GM21526 (cell line): Measurements from ENCODE around the gene WNT11.

Experiments
- ATAC-seq: cut with Tn5 transposase; IDR thresholded peaks from one replicate; pipeline ENCODE4 v1.9.1; 2021; ENCODE audit warnings: moderate library complexity; ENCODE audit not compliant: unreplicated experiment, low FRiP score

Gene WNT11

DNA sequence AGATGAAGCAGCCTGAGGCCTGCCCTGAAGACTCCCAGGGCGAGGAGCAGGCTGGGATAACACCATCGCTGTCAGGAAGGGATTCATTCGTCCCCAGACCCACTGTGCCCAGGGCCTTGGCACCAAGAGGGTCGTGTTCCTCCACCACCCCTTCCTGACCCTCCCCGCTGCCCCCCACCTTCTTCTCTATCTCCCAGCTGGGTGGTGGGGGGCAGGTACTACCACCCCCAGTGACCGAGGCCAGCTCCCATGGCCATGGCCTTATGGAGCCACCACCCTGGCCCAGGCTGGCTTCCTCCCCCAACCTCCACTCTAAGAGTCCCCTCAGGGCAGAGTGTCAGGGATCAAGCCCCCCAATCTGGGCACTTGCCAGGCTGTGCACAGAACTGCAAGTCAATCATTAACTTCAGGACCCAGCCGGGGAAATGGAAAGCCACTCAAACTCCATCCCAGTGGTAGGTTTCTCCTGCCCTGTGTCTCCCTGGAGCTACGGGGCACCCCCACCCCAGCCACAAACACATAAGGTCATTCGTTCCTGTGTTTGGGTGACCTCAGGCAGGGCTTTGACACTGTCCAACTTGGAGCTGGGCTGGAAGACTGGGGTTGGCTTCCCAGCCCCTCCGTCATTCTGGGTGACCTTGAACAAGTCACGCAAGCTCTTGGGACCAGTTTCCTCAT, 33.3 kb upstream of the WNT11 start:
- ATAC-seq: no peak

DNA sequence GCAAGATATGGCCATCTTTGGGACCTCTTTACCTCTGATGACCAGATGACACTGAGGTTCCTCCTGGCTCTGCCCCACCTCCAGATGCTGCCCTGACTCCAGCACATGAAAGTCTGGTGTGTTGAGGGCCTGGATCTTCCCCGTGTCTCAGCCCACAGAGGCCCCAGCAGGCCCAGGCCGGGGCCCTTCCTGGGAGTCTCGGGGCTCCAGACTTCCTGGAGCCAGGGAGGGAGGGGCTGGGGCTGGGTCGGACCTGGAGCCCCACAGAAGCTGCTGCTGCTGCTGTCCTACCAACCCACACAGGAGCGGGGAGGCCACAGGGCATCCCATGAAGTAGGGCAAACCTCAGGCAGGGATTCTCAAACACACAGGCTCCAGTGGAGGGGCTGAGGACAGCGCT, 32.2 kb upstream of the WNT11 start:
- ATAC-seq: no peak

DNA sequence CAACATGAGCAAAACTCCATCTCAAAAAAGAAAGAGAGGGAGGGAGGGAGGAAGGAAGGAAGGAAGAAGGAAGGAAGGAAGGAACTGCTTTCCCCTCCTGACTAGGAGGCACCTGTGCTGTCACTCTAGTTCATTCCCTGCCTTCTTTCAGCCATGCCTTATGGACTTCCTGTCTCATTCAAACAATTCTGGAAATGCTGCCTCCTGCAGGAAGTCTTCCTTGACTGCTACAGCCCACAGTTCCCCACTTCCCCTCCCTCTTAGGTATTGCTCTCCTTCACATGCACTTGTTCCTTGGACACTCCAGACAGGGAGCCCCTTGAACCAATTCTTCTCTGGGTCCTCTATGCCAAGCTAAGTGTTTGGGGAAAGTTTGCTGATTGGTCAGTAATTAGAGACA, 31.6 kb upstream of the WNT11 start:
- ATAC-seq: no peak

DNA sequence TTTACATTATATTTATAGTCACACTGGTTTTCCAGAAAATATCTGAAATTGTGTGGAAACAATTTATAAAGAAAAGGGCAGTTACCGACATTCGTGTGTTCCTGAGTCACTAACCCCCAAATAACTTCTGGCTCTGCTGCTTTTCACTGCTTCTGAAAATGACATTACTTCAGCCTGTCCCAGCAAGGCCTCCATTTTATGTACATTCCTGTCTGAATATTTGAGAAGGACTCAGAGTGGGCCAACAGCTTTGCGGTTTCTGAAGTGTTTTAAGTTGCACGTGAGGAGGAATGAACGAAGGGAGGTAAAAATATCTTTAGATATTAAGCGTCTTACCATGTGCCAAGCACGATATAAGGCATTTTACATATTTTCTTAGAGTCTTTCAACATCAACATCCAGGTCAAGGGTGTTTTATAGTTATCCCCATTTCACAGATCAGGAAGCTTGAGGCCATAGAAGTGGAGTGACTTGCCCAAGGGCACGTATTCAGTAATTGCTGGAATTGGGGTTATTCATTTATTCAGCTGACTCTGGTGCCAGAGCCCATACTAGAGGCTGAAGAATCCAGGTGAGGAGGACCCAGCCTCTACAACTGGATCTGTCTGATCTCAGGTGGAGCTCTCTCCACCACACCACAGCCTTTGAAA, 30.8 kb upstream of the WNT11 start:
- ATAC-seq: no peak

DNA sequence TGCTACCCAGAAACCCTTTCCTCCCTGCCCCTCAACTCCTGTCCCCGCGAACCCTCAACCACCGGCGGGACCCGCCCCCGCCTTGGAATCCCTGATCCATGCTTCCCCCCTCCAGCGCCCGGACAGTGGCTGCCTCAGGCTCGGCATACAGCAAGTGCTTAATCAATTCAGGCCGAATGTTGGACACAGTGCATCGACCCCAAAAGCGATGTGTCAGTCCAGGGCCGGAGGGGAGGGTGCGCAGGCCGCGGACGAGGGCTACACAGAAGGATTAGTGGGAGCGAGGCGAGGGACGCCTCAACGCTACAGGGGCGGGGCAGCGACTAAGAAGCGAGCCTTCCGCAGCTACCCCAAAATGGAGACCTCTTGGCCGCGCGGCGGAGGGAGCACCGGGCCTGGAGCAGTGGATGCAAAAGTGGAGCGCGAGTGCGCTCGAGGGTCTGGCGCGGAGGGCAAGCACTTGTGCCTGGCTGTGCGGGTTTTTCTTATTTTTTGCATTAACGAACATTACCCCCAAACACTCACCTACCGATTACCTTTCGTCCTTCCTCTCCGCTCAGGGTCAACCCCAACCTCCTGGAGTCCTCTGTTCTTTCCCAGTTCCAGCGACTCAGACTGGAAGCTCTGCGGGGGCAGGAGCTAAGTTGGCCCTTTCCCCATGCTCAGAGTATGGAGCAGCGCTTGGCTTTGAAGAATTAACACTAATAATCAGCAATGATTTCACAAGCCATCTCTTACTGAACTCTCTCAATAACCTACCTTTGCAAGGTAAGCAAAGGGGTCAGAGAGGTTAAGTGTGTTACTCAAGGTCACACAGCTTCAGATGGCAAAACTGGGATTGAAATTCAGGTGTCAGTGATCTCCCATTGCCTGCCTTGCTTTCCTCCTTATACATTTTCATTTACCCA, 30.0 kb upstream of the WNT11 start:
- peak; percentile 26 for ATAC-seq

DNA sequence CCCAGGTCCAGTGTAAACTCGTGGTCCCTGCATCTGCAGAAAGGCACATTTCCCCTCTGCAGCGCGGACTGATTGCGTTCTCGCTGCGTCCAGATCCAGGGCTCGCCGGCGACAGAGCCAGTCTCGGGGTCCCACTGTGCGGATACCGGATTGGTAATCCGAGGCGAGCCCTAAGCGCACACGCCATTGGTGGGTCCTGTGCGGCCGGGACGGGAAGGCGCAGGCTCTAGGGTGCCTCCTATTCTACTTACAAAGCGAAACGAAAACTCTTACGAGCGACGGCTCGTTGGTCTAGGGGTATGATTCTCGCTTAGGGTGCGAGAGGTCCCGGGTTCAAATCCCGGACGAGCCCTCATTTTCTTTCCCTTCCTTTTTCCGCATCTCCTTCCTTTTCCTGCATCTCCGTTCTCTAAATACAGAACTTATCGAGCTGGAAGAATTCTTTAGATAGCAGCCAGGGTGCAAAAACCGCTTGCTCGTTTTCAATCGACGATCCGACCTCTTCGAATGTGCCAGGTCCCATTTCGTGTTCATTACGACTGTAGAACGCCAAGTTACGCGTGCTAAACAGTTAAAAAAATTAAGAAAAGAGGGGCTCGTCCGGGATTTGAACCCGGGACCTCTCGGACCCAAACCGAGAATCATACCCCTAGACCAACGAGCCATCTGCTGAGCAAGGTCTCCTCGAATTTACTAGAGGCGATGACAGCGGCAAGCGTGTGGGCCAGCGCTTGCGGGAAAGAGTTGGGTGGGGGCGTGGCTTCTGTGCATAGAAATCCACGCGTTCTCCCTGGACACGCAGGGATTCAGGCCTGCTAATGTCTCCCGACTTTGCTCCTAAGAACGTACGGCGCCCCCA, 29.2 kb upstream of the WNT11 start:
- peak; percentile 63 for ATAC-seq

DNA sequence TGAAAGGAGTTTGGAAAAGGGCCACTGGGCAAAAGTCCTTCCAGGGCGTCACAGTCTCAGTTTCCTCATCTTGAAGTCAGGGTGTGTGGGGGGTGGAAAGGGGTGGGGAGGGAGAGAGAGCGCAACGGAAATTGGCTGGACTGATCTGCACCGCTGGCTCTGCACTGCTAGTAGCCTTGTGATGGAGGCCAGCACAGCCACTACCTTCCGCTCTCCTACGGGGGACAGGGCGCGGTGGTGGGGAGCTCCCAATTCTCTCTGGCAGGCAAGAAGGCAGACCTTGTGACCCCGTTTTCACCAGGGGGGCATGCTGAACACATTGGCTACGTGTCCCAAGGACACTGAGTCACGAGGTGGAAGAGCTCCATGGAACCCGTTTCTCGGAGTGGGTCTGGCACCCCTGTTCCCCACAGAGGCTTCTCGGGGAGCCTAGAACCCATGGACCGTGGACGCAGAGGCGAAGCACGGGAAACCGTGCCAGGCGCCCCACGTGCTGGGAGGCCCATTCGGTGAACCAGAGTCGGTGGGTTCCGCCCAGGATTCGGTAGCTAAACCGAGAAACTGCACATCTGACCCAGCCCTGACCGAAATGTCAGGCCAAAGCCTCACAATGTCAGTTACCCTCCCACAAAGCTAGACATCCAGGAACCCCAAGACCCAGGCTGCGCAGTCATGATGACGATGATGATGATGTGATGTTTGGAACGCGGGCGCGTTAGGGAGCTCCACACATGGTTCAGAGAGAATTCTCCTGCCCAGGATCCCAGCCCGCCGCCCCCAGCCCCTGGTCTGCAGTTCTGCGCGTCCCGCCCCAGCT, 28.3 kb upstream of the WNT11 start:
- peak; percentile 10 for ATAC-seq

DNA sequence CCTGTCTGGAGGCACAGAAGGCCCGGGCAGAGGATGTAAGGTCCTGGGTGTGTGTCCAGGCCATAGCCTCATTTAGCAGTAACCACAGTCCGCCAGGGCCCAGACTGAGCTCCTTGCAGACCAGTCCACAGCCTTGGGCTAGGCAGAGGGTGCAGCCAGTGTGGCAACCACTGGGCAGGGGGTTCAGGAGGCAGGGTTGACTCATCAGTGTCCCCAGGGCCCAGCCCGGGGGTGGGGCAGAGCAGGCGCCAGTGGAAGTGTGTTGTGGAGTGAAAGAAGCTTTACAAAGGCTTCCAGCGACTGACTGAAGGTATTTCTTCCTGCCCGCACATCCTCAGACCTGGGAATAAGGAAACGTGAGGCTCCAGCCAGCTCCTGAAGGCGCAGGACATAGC, 27.7 kb upstream of the WNT11 start:
- no peak for ATAC-seq

DNA sequence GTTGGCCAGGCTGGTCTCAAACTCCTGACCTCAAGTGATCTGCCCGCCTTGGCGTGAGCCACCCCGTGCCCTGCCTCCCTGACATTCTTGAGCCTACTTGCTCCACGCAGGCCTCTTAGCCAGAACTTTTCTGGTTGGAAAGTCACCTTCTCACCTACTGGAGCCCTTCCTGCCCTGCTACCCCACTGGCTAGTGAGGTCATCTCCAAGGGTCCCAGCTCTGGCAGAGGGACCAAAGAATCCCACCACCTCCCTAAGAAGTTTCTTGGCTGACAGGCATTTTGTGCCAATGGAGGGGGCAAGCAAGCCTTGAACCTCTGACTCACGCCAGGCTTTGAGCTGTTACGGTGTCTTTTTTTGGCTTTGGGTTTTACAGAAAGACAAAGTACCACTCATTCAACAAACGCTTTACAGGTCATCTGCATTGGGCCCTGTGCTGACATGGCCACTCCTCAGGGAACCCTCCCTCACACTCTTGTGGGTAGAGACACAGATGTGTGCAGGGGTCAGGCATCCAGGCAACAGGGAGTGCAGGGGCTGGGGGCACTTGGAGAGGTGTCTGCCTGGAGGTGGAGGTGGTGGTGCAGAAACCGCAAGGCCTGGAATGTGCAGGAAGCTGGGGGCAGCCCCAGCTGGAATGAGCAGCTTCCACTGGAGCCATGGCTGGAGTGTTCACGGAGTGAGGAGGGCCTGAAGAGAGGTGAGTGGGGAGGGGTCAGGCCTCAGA, 27.1 kb upstream of the WNT11 start:
- no peak for ATAC-seq

DNA sequence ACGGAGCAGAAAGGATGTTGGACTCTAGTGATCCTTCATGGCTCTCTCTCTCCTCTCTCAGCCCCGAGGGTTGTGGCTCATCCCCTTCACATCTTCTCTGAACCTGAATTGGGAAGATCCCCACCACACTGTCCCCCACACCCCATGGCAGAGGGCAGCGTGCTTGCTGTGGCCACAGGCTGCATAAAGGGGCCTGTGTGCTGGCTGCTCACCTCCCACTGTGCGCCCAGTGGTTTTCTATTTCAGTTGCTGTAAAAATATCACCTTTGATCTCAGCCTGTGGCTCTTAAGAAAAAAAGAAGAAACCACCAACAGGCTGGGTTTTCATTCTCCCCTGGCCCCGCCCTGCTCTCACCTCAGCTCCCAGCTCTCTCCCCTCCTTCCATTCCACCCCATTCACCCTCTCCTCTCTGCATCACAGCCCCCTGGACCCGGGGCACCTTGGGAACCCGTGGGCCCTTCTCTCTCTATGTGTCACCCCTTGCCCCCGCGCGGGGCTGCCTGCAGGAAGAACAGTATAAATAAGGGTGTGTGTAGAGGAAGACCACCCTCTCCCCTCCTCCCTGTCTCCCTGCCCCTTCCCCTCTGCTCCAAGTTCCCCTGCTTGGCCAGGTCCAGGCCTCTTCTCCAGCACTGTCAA, 25.8 kb upstream of the WNT11 start:
- ATAC-seq: no peak

DNA sequence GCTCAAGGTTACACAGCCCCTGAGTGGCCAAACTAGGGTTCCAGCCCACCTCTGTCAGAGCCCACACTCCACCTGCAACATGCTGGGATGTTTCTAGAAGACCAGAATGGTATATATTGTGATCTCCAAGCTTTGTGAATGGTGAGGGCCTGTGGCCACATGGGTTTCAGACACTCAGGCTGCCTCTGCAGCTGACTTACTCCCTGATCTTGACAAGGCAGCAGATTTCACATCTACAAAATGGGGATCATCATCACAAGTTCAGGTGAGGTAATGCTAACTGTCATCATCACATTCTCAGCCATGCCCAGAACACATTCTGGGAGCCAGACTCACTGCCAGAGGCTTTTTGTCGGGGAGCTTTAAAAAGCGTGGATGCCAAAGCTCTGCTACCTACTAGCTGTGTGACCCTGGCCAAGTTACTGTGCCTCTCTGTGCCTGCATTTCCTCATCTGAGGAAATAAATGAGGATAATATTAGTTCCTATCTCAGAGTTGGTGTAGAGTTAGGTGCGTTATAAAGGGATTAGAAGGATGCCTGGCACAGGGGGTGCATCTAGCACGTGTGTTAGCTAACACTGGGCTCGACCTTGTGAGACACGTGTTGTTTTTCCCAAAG, 24.9 kb upstream of the WNT11 start:
- no peak for ATAC-seq

DNA sequence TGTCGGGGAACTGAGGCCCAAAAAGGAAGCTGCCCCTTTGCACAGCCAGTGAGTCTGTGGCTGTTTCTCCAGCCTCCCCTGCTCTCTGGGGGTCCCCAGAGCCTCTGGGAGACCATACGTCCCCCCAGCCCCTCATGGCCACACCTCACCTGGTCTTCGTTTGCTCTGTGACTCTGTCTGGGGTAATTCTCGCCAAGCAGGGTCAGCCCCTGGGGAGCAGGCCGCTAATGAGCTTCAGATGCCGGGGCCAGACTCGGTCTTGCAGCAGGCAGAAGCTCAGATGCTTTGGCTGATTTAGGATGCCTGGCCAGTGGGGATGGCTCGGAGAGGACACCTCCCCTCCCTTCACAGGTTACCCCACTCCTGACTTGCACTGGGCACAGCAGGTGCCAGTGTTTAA, 24.1 kb upstream of the WNT11 start:
- no peak for ATAC-seq

DNA sequence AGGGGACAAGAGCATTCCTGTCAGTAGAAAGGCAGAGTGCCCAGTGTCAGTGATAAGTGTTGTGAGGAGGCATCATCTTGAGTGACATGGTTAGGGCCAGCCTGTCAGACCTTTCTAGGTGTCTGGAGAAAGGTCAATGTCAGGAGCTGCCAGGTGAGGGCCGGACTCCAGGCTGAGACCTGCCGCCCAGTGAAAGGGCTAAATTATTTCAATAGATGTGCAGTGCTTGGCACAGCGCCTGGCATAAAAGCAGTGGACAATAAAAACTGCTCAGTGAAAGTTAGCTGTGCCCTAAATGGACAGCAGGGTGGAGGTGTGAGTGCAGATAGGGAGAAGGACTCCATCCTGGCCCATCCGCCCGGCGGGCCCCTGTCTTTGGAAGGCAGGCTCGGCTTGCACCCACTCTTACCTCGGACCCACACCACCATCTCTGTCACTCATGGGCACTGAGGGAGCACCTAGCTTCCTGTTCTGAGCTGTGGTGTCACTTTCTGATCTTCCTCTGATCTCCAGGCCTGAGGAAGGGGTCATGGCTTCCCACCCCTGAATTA, 23.5 kb upstream of the WNT11 start:
- no peak for ATAC-seq

DNA sequence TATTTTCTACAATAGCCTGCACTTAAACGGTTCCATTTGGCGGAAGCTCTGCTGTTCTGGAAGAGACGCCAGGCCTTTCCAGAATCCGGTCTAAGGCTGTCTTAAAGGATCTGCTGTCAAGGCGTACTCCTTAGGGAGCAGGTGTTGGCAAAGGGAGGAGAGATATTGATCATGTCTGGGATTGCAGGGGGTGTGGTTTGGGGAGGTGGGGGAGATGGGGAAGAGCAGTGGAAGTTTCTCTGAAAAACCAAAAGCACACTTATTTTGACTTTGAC, 22.5 kb upstream of the WNT11 start:
- ATAC-seq: no peak

DNA sequence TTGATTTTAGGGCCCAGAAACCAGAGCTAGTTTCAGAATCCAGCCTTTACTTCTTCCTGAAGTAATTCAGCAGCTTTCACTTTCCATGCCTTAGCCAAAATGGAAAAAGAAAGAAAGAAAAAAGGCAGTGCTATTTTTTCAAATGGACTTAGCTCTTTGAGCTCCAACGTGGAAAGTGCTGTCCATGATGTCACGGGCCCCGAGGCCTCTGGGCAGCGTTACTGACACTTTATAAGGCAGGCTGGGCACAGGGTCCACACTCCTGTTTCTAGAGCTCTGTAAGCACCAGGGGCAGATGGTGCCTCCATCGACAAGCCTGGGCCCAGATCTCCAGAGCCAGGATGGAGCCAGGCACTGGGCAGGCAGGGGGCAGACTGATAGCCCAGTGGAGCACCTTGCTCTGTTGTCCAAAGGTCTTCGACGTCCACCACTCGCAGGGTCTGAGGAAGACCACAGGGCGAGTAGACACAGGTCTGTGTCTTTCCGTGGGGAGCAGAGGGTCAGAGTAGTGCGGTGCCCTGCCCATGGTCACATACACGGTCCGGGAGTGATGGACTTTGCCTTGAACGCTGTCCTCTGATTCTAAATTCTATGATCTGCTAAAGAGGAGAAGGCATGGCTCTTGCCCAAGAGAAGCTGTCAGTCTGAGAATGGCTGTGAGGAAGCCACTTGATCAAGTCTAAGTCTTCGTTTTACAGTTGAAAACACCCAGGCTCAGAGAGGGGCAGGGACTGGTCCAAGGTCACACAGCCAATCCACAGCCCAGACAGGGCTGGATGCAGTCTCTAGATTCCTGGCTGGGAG, 22.0 kb upstream of the WNT11 start:
- ATAC-seq: no peak

DNA sequence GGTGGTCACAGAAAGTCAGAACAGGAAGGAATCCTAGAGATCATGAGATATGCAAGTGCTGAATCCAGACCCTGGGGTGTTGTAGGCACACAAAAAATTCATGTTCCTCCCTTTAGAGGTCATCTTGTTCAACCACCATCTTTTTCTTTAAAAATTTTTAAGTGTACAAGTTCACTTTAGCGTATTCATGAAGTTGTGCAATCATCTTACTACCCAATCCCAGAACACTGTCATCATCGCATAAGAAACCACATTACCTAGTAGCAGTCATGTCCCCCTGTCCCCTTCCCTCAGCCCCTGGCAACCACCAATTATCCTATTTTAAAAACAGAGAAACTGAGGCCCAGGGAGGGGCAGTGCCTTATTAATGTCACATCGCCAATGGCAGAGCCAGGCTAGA, 20.3 kb upstream of the WNT11 start:
- ATAC-seq: no peak

DNA sequence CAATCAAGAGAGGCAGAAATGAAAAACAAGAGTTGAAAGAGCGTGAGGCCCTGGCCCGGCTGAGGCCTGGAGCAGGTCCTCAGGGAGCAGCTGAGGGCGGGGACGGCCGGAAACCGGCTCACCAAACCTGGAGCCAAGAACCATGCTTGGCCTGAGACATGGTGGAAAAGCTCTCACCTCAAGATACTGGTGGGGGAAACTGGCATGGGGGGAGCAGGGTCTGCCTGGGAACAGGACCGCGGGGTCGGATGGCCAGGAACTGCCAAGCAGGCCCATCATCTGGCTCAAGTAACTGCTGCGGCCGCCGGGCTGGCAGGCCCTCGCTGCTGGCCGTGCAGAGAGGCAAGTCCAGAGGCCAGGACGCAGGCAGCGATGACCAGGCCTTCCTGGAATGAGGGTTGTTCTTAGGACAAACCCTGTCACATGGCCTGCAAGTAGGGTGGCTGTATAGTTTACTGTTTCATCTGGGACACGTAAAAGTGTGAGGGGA, 18.9 kb upstream of the WNT11 start:
- no peak for ATAC-seq
